Measurements from ENCODE around the gene ARHGEF28. TPM values are rescaled to one million over a fixed set of nuclear protein-coding genes. Genes with fewer than 3 reads are reported as not detected.

ARHGEF28 gene
- polyA plus RNA-seq, 1 experiment, result 8.8 TPM

GRCh38 chr5:73770172-73771025 lies 144.4 kb downstream of the ARHGEF28 start:
- no peak overlapping the region for H3K27ac ChIP-seq (ENCODE audit: low read depth, low read length)
- H3K4me3 ChIP-seq (ENCODE audit: low read depth, low read length), result no peak overlapping the region
- DNase-seq (ENCODE audit: low read depth, low spot score), result no peak
- ChIA-PET CTCF (interaction anchor here (1.0 to 2.4 kb wide), 3 partner anchors 12 to 180 kb away, joined by 3 to 10 read pairs (median 10); no protein-coding TSS in a partner anchor), POLR2A (interaction anchor here (0.8 to 1.3 kb wide), 2 partner anchors 22 to 179 kb away, joined by 3 to 6 read pairs; no protein-coding TSS in a partner anchor)
- TF ChIP-seq CTCF (IDR thresholded peaks at IDR 0.05; ENCODE audit: low read depth, low read length), result no peak
- H3K9me3 ChIP-seq (ENCODE audit: control insufficient read depth, insufficient read depth, low read length), result peaks cover 12% of the 10 kb centered on the region
- H3K27me3 ChIP-seq (ENCODE audit: control insufficient read depth, insufficient read depth, low read length), result no peaks in the 10 kb centered on the region

GRCh38 chr5:73774924-73775323 lies 148.9 kb downstream of the ARHGEF28 start:
- no peak for TF ChIP-seq CTCF (IDR thresholded peaks at IDR 0.05; ENCODE audit: low read depth, low read length)
- CTCF ChIA-PET, result interaction anchor here (1.0 to 3.1 kb wide), 3 partner anchors 9 to 170 kb away, joined by 3 to 11 read pairs (median 3); no protein-coding TSS in a partner anchor
- no peaks in the 10 kb centered on the region for H3K27me3 ChIP-seq (ENCODE audit: control insufficient read depth, insufficient read depth, low read length)
- H3K9me3 ChIP-seq (ENCODE audit: control insufficient read depth, insufficient read depth, low read length), result no peaks in the 10 kb centered on the region
- DNase-seq (ENCODE audit: low read depth, low spot score), result no peak
- H3K27ac ChIP-seq (ENCODE audit: low read depth, low read length), result no peak overlapping the region
- POLR2A ChIA-PET, result no interaction called here
- no peak overlapping the region for H3K4me3 ChIP-seq (ENCODE audit: low read depth, low read length)

GRCh38 chr5:73776405-73776804 lies 150.4 kb downstream of the ARHGEF28 start:
- no peak overlapping the region for H3K27ac ChIP-seq (ENCODE audit: low read depth, low read length)
- no peak overlapping the region for H3K4me3 ChIP-seq (ENCODE audit: low read depth, low read length)
- H3K9me3 ChIP-seq (ENCODE audit: control insufficient read depth, insufficient read depth, low read length), result no peaks in the 10 kb centered on the region
- CTCF ChIA-PET, result interaction anchor here (3.1 kb wide), 1 partner anchor 17 kb away, joined by 11 read pairs; no protein-coding TSS in a partner anchor
- no peak for DNase-seq (ENCODE audit: low read depth, low spot score)
- no peaks in the 10 kb centered on the region for H3K27me3 ChIP-seq (ENCODE audit: control insufficient read depth, insufficient read depth, low read length)
- no peak for TF ChIP-seq CTCF (IDR thresholded peaks at IDR 0.05; ENCODE audit: low read depth, low read length)
- POLR2A ChIA-PET, result no interaction called here

GRCh38 chr5:73777192-73777591 lies 151.2 kb downstream of the ARHGEF28 start:
- Histone ChIP-seq H3K27ac (ENCODE audit: low read depth, low read length) (no peak overlapping the region), H3K27me3 (ENCODE audit: control insufficient read depth, insufficient read depth, low read length) (no peaks in the 10 kb centered on the region), H3K9me3 (ENCODE audit: control insufficient read depth, insufficient read depth, low read length) (no peaks in the 10 kb centered on the region), H3K4me3 (ENCODE audit: low read depth, low read length) (no peak overlapping the region)
- no peak for TF ChIP-seq CTCF (IDR thresholded peaks at IDR 0.05; ENCODE audit: low read depth, low read length)
- no peak for DNase-seq (ENCODE audit: low read depth, low spot score)
- CTCF ChIA-PET, result no interaction called here
- POLR2A ChIA-PET, result no interaction called here

All from AG04450 (cell line).